TTC549 (cell line): Measurements from ENCODE around the gene SCG3.

ENCODE experiments used
- FAIRE-seq: peaks from 2 replicates; lab custom pipeline; 2012; peaks lifted over from hg19 to GRCh38; lab: Jason Lieb, UNC

Gene SCG3

DNA sequence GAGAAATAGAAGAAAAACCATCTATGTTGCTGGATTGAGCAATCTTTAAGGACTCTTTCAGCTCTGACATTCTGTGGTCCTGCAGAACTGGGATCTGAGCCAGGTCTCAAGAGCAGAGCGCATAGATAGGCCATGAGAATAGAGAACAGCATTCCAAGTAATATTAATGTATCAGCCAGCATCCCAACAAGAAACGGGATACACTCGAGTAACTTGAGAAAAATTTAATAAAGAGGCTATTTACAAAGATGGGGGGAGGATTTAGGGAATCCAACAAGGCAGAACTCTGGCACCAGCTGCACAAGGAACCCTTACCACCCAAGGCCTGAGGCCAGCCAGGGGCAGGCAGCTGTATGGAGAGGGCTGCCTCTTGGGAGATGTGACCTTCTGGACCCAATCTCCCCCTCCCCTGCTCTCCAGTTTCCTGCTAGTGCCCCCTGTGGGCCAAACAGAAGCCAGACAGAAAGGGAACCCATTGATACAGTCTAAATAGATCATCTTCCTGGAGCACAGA is 78.3 kb downstream of the SCG3 start:
- FAIRE-seq: no peak

GRCh38 chr15:51760805-51761204 is 79.5 kb downstream of the SCG3 start:
- no peak for FAIRE-seq

GRCh38 chr15:51765751-51766150 is 84.4 kb downstream of the SCG3 start:
- no peak for FAIRE-seq

DNA sequence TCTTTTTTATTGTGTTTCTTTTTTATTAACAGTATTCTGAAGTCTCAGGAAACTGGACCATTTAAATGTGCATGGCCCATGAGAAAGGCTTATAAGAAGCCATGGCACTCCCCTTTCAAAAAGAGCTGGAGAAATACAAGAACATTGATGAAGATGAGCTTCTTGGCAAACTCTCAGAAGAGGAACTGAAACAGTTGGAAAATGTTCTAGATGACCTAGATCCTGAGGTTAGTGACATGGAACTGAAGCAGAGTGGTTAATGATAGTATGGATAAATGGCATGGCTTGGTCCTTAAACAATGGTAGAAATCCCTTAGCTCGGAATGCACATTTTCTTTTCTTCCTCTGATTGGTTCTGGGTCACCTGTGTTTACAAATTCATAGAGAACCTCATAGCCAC is 85.0 kb downstream of the SCG3 start:
- no peak for FAIRE-seq

GRCh38 chr15:51768018-51768417 is 86.7 kb downstream of the SCG3 start:
- FAIRE-seq: no peak
